Measurements from ENCODE around the gene DDC. TPM values are rescaled to one million over a fixed set of nuclear protein-coding genes. Genes with fewer than 3 reads are reported as not detected.

The DDC gene
- total and polyA plus RNA-seq, 2 donors (not counting 3 experiments of a cell fraction or from before 2014, with no cell fraction given), result not detected

DNA sequence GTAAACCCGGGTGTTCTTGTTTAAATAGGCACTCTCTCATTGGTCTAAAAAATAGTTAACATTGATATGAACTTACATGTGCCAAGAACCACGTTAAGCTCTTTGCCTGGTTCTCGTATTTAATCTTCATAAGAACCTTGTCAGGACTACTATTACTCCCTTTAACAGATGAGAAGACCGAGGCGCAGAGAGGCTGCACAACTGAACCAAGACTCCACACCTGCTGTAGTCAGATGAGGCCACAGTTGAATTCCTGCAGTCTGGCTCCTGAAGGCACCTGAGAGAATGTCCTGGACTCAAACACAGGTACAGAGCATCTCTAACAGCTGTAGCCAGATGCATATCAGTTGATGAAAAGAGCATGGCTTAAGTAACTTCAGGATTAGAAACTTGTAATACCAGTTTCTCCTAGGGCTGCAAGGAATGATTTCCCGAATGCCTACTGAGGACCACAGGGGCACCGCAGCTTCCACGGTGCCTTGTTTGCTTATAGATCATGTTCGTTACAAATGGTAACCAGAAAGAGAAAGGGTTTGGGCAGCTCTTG is 9.5 kb downstream of the DDC start:
- no peak overlapping the region for H2AFZ ChIP-seq (ENCODE audit: low read depth, low read length)
- DNase-seq (ENCODE audit: low read depth, low spot score) (no peak), FAIRE-seq (no peak)
- no peaks in the 10 kb centered on the region for H3K36me3 ChIP-seq (ENCODE audit: control insufficient read depth in 2 of 2, extremely low read depth in 1 of 2, insufficient read depth in 2 of 2, low read length in 2 of 2)
- no TSS peak for BruUV-seq (replicated peaks)
- intact Hi-C loops (cut with micrococcal nuclease), result no loop called here
- H3K27ac ChIP-seq (ENCODE audit: insufficient read depth, low read depth, low read length), result no peak overlapping the region
- TF ChIP-seq FOS (IDR thresholded peaks at IDR 0.05; ENCODE audit: borderline replicate concordance, insufficient read depth, low read length) (no peak), POLR2AphosphoS5 (IDR thresholded peaks at IDR 0.05; ENCODE audit: insufficient read depth, low read depth, low read length) (no peak), CTCF (IDR thresholded peaks at IDR 0.05; ENCODE audit: extremely low read depth in 1 of 2, insufficient read depth in 1 of 2, low read depth in 1 of 2, low read length in 2 of 2) (no peak), MAX (IDR thresholded peaks at IDR 0.05; ENCODE audit: insufficient read depth, insufficient read length) (no peak), JUN (IDR thresholded peaks at IDR 0.05; ENCODE audit: borderline replicate concordance, insufficient read depth, insufficient read length, low read depth) (no peak), MYC (IDR thresholded peaks at IDR 0.05; ENCODE audit: low read depth, low read length) (no peak), POLR2A (IDR thresholded peaks at IDR 0.05; ENCODE audit: low read depth, low read length) (no peak), GATA2 (IDR thresholded peaks at IDR 0.05; ENCODE audit: insufficient read depth, insufficient read length, low read depth, low read length) (no peak), EZH2 (IDR thresholded peaks at IDR 0.05; ENCODE audit: borderline replicate concordance, low read depth, low read length, severe bottlenecking) (no peak)
- no peak overlapping the region for H3K9ac ChIP-seq (replicated peaks; ENCODE audit: extremely low read depth, insufficient read depth, low read length)
- peaks cover 6 to 7% of the 10 kb centered on the region in 2 experiments for H3K27me3 ChIP-seq (ENCODE audit: control insufficient read depth in 2 of 2, insufficient read depth in 2 of 2, low read length in 2 of 2)
- H4K20me1 ChIP-seq (replicated peaks; ENCODE audit: control insufficient read depth, extremely low read depth, insufficient read depth, low read length), result no peaks in the 10 kb centered on the region
- H3K4me2 ChIP-seq (ENCODE audit: insufficient read depth, low read length), result no peak overlapping the region
- H3K9me3 ChIP-seq (replicated peaks; ENCODE audit: control insufficient read depth, insufficient read depth, low read length), result no peaks in the 10 kb centered on the region
- no peak overlapping the region for H3K4me3 ChIP-seq (replicated peaks in 1 of 3; ENCODE audit: insufficient read depth in 1 of 3, low read depth in 1 of 3, low read length in 3 of 3)
- ChIA-PET POLR2A (no interaction called here), CTCF (interaction anchor here (1.0 to 1.1 kb wide), 2 partner anchors 60 to 586 kb away, joined by 3 to 5 read pairs; no protein-coding TSS in a partner anchor)
- H3K4me1 ChIP-seq (ENCODE audit: control insufficient read depth, extremely low read depth, insufficient read depth, low read length), result no peaks in the 10 kb centered on the region
- dilution Hi-C loops (cut with MboI; ENCODE audit: extremely low pct_ligation_motif_present, low sequenced_read_pairs), result no loop called here
- no peaks in the 10 kb centered on the region for H3K79me2 ChIP-seq (ENCODE audit: control insufficient read depth, insufficient read depth, low read length)
- H3K9me1 ChIP-seq (replicated peaks; ENCODE audit: control insufficient read depth, extremely low read depth, insufficient read depth, low read length), result no peaks in the 10 kb centered on the region
